Liver (tissue), 3 donors: ENCODE measurements around the gene RAB3C.

ENCODE experiments used
- ATF3 ChIP-seq: IDR thresholded peaks from 2 replicates; pipeline ENCODE4 v1.6.1; 2016; ENCODE audit warnings: antibody characterized with exemption
- EGR1 ChIP-seq, 2 donors: IDR thresholded peaks; 2 replicates each; pipeline ENCODE4 v1.6.1; 2016 to 2018; ENCODE audit warnings: antibody characterized with exemption in 2 of 2, low read depth in 2 of 2
- RXRA ChIP-seq, 2 donors: IDR thresholded peaks; 2 replicates each; pipeline ENCODE4 v1.6.1; 2017 to 2018; ENCODE audit warnings: antibody characterized with exemption in 2 of 2, mild to moderate bottlenecking in 1 of 2
- SP1 ChIP-seq: IDR thresholded peaks from 2 replicates; pipeline ENCODE4 v1.6.1; 2018; ENCODE audit warnings: antibody characterized with exemption, mild to moderate bottlenecking
- TAF1 ChIP-seq: conservative IDR thresholded peaks from 2 replicates; pipeline ENCODE4 v1.6.1; 2016; ENCODE audit warnings: antibody characterized with exemption, mild to moderate bottlenecking
- YY1 ChIP-seq: IDR thresholded peaks from 2 replicates; pipeline ENCODE4 v1.6.1; 2016; ENCODE audit warnings: antibody characterized with exemption, mild to moderate bottlenecking
- TF ChIP-seq, protein P1 (sequence below): fragments of 150-350 bp; IDR thresholded peaks from 2 replicates; pipeline ENCODE4 v1.5.1; 2017; ENCODE audit warnings: improper control_type of control experiment, low read depth, low read length; ENCODE audit not compliant: missing input control
- TF ChIP-seq, protein P2 (sequence below): IDR thresholded peaks from 2 replicates; pipeline ENCODE4 v1.6.1; 2016; ENCODE audit warnings: antibody characterized with exemption, mild to moderate bottlenecking
- TF ChIP-seq, protein P3 (sequence below): IDR thresholded peaks from 2 replicates; pipeline ENCODE4 v1.6.1; 2016; ENCODE audit warnings: antibody characterized with exemption
- TF ChIP-seq, protein P4 (sequence below): IDR thresholded peaks from 2 replicates; pipeline ENCODE4 v1.6.1; 2016; ENCODE audit warnings: antibody characterized with exemption
- donor health status: healthy.
- donor health status: healthy.

DNA sequence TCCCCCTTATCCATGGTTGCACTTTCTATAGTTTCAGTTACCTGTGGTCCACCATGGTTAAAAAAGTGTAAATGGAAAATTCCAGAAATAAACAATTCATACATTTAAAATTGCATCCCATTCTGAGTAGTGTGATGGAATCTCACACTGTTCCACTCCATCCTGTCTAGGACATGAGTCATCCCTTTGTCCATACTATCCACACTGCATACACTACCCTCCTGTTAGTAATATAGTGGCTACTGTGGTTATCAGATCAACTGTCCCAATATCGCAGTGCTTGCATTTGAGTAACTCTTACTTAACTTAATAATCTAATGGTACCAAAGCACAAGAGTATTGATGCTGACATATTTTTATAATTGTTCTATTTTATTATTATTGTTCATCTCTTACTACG is 100.7 kb downstream of the RAB3C start:
- TF ChIP-seq, protein P1, sequence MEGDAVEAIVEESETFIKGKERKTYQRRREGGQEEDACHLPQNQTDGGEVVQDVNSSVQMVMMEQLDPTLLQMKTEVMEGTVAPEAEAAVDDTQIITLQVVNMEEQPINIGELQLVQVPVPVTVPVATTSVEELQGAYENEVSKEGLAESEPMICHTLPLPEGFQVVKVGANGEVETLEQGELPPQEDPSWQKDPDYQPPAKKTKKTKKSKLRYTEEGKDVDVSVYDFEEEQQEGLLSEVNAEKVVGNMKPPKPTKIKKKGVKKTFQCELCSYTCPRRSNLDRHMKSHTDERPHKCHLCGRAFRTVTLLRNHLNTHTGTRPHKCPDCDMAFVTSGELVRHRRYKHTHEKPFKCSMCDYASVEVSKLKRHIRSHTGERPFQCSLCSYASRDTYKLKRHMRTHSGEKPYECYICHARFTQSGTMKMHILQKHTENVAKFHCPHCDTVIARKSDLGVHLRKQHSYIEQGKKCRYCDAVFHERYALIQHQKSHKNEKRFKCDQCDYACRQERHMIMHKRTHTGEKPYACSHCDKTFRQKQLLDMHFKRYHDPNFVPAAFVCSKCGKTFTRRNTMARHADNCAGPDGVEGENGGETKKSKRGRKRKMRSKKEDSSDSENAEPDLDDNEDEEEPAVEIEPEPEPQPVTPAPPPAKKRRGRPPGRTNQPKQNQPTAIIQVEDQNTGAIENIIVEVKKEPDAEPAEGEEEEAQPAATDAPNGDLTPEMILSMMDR = no peak
- no peak for TF ChIP-seq ATF3
- TF ChIP-seq RXRA (IDR thresholded peaks at IDR 0.05) = no peak
- no peak for TF ChIP-seq YY1
- TF ChIP-seq, protein P2, sequence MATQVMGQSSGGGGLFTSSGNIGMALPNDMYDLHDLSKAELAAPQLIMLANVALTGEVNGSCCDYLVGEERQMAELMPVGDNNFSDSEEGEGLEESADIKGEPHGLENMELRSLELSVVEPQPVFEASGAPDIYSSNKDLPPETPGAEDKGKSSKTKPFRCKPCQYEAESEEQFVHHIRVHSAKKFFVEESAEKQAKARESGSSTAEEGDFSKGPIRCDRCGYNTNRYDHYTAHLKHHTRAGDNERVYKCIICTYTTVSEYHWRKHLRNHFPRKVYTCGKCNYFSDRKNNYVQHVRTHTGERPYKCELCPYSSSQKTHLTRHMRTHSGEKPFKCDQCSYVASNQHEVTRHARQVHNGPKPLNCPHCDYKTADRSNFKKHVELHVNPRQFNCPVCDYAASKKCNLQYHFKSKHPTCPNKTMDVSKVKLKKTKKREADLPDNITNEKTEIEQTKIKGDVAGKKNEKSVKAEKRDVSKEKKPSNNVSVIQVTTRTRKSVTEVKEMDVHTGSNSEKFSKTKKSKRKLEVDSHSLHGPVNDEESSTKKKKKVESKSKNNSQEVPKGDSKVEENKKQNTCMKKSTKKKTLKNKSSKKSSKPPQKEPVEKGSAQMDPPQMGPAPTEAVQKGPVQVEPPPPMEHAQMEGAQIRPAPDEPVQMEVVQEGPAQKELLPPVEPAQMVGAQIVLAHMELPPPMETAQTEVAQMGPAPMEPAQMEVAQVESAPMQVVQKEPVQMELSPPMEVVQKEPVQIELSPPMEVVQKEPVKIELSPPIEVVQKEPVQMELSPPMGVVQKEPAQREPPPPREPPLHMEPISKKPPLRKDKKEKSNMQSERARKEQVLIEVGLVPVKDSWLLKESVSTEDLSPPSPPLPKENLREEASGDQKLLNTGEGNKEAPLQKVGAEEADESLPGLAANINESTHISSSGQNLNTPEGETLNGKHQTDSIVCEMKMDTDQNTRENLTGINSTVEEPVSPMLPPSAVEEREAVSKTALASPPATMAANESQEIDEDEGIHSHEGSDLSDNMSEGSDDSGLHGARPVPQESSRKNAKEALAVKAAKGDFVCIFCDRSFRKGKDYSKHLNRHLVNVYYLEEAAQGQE = no peak
- TF ChIP-seq, protein P3, sequence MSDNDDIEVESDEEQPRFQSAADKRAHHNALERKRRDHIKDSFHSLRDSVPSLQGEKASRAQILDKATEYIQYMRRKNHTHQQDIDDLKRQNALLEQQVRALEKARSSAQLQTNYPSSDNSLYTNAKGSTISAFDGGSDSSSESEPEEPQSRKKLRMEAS = no peak
- TF ChIP-seq EGR1 (IDR thresholded peaks at IDR 0.05; ENCODE audit: low read depth in 2 of 2) = no peak
- TF ChIP-seq SP1 = no peak
- TF ChIP-seq TAF1 = no peak
- TF ChIP-seq, protein P4, sequence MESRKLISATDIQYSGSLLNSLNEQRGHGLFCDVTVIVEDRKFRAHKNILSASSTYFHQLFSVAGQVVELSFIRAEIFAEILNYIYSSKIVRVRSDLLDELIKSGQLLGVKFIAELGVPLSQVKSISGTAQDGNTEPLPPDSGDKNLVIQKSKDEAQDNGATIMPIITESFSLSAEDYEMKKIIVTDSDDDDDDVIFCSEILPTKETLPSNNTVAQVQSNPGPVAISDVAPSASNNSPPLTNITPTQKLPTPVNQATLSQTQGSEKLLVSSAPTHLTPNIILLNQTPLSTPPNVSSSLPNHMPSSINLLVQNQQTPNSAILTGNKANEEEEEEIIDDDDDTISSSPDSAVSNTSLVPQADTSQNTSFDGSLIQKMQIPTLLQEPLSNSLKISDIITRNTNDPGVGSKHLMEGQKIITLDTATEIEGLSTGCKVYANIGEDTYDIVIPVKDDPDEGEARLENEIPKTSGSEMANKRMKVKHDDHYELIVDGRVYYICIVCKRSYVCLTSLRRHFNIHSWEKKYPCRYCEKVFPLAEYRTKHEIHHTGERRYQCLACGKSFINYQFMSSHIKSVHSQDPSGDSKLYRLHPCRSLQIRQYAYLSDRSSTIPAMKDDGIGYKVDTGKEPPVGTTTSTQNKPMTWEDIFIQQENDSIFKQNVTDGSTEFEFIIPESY = no peak
